Erythroblast (primary cell): ENCODE measurements around the gene BCAN.

Source experiments
- GATA1 ChIP-seq: IDR thresholded peaks from 2 replicates; pipeline ENCODE4 v1.6.1; 2011; ENCODE audit warnings: low read depth, mild to moderate bottlenecking, control low read depth, low read length, moderate library complexity
- POLR2A ChIP-seq: IDR thresholded peaks from 2 replicates; pipeline ENCODE4 v1.6.1; 2011; ENCODE audit warnings: mild to moderate bottlenecking, low read length

- TF ChIP-seq POLR2A: no peak
- TF ChIP-seq GATA1: no peak
Observed at GRCh38 chr1:156703741-156704140, 61.8 kb downstream of the BCAN start.
